ENCODE results near the gene ARHGAP22.

DNA sequence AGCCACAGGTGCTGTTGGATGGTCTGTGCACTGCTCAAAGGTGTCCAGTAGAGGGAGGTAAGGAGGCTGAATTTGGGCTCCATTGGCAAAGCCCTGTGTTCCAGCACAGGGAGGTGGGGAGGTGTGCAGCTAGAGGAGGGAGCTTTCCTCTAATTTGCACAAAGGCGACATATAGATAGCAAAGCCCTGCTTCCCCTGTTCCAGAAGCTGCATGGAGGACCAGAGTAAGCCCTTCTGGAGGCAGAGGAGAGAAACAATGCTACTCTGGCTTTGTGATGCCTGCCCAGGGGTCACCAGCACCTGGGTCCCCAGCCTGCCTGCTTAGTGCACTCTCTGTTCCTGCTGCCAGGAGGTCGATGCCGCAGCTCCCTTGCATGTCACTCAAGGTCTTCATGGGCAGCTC, 3.4 kb upstream of the ARHGAP22 start:
- TF ChIP-seq YY1 (IDR thresholded peaks at IDR 0.05; ENCODE audit: extremely low read depth, insufficient replicate concordance, low read depth, low read length) (no peak), POLR2AphosphoS5 (IDR thresholded peaks at IDR 0.05; ENCODE audit: low read depth, low read length) (no peak), POLR2A (IDR thresholded peaks at IDR 0.05; ENCODE audit: borderline replicate concordance, extremely low read depth, insufficient read depth, insufficient read length) (no peak), RAD21 (IDR thresholded peaks at IDR 0.05; ENCODE audit: low read depth) (peak; percentile 40; the same call in 1 of the 2 replicates)
- TF ChIP-seq, protein P1, sequence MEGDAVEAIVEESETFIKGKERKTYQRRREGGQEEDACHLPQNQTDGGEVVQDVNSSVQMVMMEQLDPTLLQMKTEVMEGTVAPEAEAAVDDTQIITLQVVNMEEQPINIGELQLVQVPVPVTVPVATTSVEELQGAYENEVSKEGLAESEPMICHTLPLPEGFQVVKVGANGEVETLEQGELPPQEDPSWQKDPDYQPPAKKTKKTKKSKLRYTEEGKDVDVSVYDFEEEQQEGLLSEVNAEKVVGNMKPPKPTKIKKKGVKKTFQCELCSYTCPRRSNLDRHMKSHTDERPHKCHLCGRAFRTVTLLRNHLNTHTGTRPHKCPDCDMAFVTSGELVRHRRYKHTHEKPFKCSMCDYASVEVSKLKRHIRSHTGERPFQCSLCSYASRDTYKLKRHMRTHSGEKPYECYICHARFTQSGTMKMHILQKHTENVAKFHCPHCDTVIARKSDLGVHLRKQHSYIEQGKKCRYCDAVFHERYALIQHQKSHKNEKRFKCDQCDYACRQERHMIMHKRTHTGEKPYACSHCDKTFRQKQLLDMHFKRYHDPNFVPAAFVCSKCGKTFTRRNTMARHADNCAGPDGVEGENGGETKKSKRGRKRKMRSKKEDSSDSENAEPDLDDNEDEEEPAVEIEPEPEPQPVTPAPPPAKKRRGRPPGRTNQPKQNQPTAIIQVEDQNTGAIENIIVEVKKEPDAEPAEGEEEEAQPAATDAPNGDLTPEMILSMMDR (IDR thresholded peaks at IDR 0.05 in 2 of 3, conservative IDR thresholded peaks at IDR 0.05 in 1 of 3; ENCODE audit: borderline replicate concordance in 1 of 3, insufficient read depth in 1 of 3, low read depth in 2 of 3, low read length in 2 of 3): peak; percentile 63 to 93 (median 79)

Measured in HCT116 (cell line).